PC-3 (cell line): ENCODE measurements around the gene IL16. TPM values are rescaled to one million over a fixed set of nuclear protein-coding genes. Genes with fewer than 3 reads are reported as not detected.

ENCODE experiments used
- ATAC-seq: fragments of 200-7000 bp; cut with Tn5 transposase; 2 replicates; pipeline ENCODE4 v1.9.1; 2020; ENCODE audit warnings: mild to moderate bottlenecking, moderate library complexity
- BruUV-seq: library from RNA; stranded (reverse); fragments of 400-500 nt; replicated peaks from 2 replicates; lab custom pipeline; 2021; lab: Mats Ljungman, UMichigan
- CTCF ChIA-PET: fragments of 300-600 bp; sonication (Branson Sonifier 250); formaldehyde crosslinking; loops from one replicate; lab custom pipeline; 2022; ENCODE audit warnings: antibody characterized with exemption; lab: Charles Lee
- POLR2A ChIA-PET: fragments of 300-600 bp; sonication (Branson Sonifier 250); formaldehyde crosslinking; loops from one replicate; lab custom pipeline; 2022; ENCODE audit warnings: antibody characterized with exemption; ENCODE audit not compliant: unreplicated experiment; lab: Charles Lee
- DNase-seq: peaks from one replicate; pipeline ENCODE4 v3.0.0-alpha.2; 2015
- H2AFZ ChIP-seq: fragments of 300-600 bp; sonication (generic); 2 replicates; pipeline ENCODE4 v1.6.0; 2016; ENCODE audit warnings: antibody characterized with exemption, low read length
- H3F3A ChIP-seq: fragments of 300-600 bp; sonication (generic); one replicate; pipeline ENCODE4 v1.6.0; 2017; ENCODE audit warnings: antibody characterized with exemption, low read length, control low read depth, mild to moderate bottlenecking; ENCODE audit not compliant: unreplicated experiment
- H3K27ac ChIP-seq: fragments of 300-600 bp; sonication (generic); 2 replicates; pipeline ENCODE4 v1.5.1; 2016; ENCODE audit warnings: mild to moderate bottlenecking, low read length
- H3K27me3 ChIP-seq: fragments of 300-600 bp; sonication (generic); 2 replicates; pipeline ENCODE4 v1.6.1; 2016; ENCODE audit warnings: low read length, mixed read lengths
- H3K36me3 ChIP-seq: fragments of 300-600 bp; sonication (generic); 2 replicates; pipeline ENCODE4 v1.6.1; 2016; ENCODE audit warnings: low read depth, mixed run types, low read length, mixed read lengths
- H3K4me1 ChIP-seq: fragments of 300-600 bp; sonication (generic); 2 replicates; pipeline ENCODE4 v1.5.1; 2016; ENCODE audit warnings: low read length; ENCODE audit not compliant: insufficient read depth
- H3K4me2 ChIP-seq: fragments of 300-600 bp; sonication (generic); 2 replicates; pipeline ENCODE4 v1.6.0; 2016; ENCODE audit warnings: low read length
- H3K4me3 ChIP-seq: fragments of 300-600 bp; sonication (generic); 2 replicates; pipeline ENCODE4 v1.5.1; 2016; ENCODE audit warnings: mild to moderate bottlenecking, low read length, mixed read lengths
- H3K79me2 ChIP-seq: fragments of 300-600 bp; sonication (generic); 2 replicates; pipeline ENCODE4 v1.6.1; 2017; ENCODE audit warnings: low read length, mixed read lengths
- H3K9ac ChIP-seq: fragments of 300-600 bp; sonication (generic); 2 replicates; pipeline ENCODE4 v1.6.0; 2016; ENCODE audit warnings: mild to moderate bottlenecking, low read length
- H3K9me2 ChIP-seq: fragments of 300-600 bp; sonication (generic); replicated peaks from 2 replicates; pipeline ENCODE4 v1.6.1; 2016; ENCODE audit warnings: mixed run types, low read length, mixed read lengths
- H3K9me3 ChIP-seq: fragments of 300-600 bp; sonication (generic); 2 replicates; pipeline ENCODE4 v1.6.1; 2016; ENCODE audit warnings: low read length, mixed read lengths
- H4K20me1 ChIP-seq: fragments of 300-600 bp; sonication (generic); 2 replicates; pipeline ENCODE4 v1.6.1; 2016; ENCODE audit warnings: low read length, mixed read lengths
- EZH2 ChIP-seq: fragments of 300-600 bp; sonication (generic); IDR thresholded peaks from one replicate; pipeline ENCODE4 v1.6.1; 2017; ENCODE audit warnings: antibody characterized with exemption, mild to moderate bottlenecking, low read length; ENCODE audit not compliant: unreplicated experiment
- EZH2phosphoT487 ChIP-seq: fragments of 300-600 bp; sonication (generic); IDR thresholded peaks from 2 replicates; pipeline ENCODE4 v1.6.1; 2018; ENCODE audit warnings: mild to moderate bottlenecking, antibody characterized with exemption, low read length, borderline replicate concordance
- intact Hi-C: fragments of 100-400 bp; cut with micrococcal nuclease; formaldehyde crosslinking; loops from 2 replicates; pipeline ENCODE4 v1.9.0; 2023
- total RNA-seq: library from RNA; depleted of rRNA; stranded (reverse); fragments of >200 nt; gene quantifications from 2 replicates; pipeline ENCODE4 v1.2.3, GENCODE V29; 2014
- TF ChIP-seq, protein P1 (sequence below): fragments of 300-600 bp; sonication (generic); conservative IDR thresholded peaks from 2 replicates; pipeline ENCODE4 v1.5.1; 2017; ENCODE audit warnings: antibody characterized with exemption, low read depth, mild to moderate bottlenecking, low read length

The IL16 gene
- total RNA-seq, 1 experiment from 2014 or later: 0.04 TPM

DNA sequence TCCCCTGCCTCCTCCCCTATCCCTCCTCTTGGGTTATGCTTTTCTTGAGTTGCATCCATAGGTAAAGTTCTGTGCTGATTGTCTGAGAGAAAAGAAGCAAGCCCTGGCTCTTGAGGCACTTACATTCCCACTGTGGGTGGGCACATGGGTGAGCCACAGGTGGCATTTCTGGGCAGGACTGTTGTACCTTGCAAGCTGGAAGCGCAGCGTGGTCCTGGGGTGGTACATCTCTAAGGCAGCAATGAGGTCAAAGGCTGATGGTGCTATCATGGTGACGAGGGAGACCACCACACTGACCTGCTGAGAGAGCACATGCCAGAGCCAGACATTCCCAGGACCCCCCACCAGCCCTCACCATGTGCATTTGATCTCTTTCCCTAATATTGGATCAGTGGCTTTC is 152.6 kb downstream of the IL16 start:
- H3K27me3 ChIP-seq: no peaks in the 10 kb centered on the region
- no peak overlapping the region for H3K27ac ChIP-seq
- no peaks in the 10 kb centered on the region for H3K79me2 ChIP-seq
- no peak overlapping the region for H2AFZ ChIP-seq
- intact Hi-C loops: no loop called here
- H3K9me2 ChIP-seq: no peaks in the 10 kb centered on the region
- H3K9ac ChIP-seq: no peak overlapping the region
- no peaks in the 10 kb centered on the region for H4K20me1 ChIP-seq
- ATAC-seq (no peak), DNase-seq (no peak)
- BruUV-seq: no TSS peak
- no peaks in the 10 kb centered on the region for H3K36me3 ChIP-seq
- TF ChIP-seq, protein P1, sequence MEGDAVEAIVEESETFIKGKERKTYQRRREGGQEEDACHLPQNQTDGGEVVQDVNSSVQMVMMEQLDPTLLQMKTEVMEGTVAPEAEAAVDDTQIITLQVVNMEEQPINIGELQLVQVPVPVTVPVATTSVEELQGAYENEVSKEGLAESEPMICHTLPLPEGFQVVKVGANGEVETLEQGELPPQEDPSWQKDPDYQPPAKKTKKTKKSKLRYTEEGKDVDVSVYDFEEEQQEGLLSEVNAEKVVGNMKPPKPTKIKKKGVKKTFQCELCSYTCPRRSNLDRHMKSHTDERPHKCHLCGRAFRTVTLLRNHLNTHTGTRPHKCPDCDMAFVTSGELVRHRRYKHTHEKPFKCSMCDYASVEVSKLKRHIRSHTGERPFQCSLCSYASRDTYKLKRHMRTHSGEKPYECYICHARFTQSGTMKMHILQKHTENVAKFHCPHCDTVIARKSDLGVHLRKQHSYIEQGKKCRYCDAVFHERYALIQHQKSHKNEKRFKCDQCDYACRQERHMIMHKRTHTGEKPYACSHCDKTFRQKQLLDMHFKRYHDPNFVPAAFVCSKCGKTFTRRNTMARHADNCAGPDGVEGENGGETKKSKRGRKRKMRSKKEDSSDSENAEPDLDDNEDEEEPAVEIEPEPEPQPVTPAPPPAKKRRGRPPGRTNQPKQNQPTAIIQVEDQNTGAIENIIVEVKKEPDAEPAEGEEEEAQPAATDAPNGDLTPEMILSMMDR: no peak
- TF ChIP-seq EZH2phosphoT487: no peak
- TF ChIP-seq EZH2: no peak
- no peak overlapping the region for H3K4me3 ChIP-seq
- no peaks in the 10 kb centered on the region for H3F3A ChIP-seq
- H3K4me2 ChIP-seq: no peak overlapping the region
- POLR2A ChIA-PET: no interaction called here
- H3K4me1 ChIP-seq: no peaks in the 10 kb centered on the region
- CTCF ChIA-PET: no interaction called here
- no peaks in the 10 kb centered on the region for H3K9me3 ChIP-seq

DNA sequence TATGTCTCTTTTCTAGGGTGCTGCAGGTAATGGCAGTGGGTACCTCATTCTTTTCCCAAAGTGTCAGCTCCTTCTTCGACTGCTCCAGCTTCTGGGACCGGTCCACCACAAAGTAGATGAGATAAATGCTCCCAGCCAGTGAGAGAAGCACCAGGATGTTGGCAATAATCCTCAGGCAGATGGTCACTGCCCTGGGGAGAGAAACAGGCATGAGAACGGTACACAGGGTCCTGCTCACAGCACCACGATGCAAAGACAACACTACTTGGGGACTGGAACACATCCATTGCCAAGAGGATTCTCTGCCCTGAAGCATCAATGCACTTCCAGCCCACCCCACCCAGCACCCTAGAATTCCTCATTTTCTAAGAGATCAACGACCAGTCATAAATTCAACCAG is 155.0 kb downstream of the IL16 start:
- H3K9ac ChIP-seq: no peak overlapping the region
- ChIA-PET POLR2A (no interaction called here), CTCF (no interaction called here)
- no peak overlapping the region for H2AFZ ChIP-seq
- no peak for ATAC-seq
- H3K27me3 ChIP-seq: peaks cover 6% of the 10 kb centered on the region; the same call in 1 of the 2 replicates
- no TSS peak for BruUV-seq
- H3F3A ChIP-seq: no peaks in the 10 kb centered on the region
- no peak overlapping the region for H3K4me3 ChIP-seq
- H3K36me3 ChIP-seq: no peaks in the 10 kb centered on the region
- no peaks in the 10 kb centered on the region for H3K79me2 ChIP-seq
- no peaks in the 10 kb centered on the region for H3K9me3 ChIP-seq
- no peak overlapping the region for H3K27ac ChIP-seq
- H4K20me1 ChIP-seq: no peaks in the 10 kb centered on the region
- no peaks in the 10 kb centered on the region for H3K4me1 ChIP-seq
- no peaks in the 10 kb centered on the region for H3K9me2 ChIP-seq
- no peak for TF ChIP-seq EZH2
- TF ChIP-seq, protein P1: no peak
- no peak for TF ChIP-seq EZH2phosphoT487
- no peak for DNase-seq
- intact Hi-C loops: no loop called here
- no peak overlapping the region for H3K4me2 ChIP-seq

DNA sequence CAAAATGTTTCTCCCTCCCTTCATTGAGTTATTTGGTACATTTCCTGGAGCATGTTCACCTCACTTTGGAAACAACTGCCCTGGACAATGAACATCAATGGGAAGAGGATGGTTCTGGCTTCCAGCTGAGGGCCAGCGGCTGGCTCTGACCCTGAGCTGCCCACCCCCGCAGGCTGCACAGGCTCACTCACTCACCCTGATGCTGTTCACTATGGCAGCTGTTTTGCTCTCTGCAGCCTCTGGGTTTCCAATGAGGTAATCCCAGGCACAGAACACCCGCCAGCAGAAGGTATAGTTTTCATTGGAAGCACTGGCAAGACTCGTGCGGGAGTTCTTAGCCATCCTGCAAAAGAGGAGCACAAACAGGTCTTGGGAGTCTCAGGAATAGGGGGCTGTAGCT is 159.6 kb downstream of the IL16 start:
- BruUV-seq: no TSS peak
- DNase-seq (no peak), ATAC-seq (no peak)
- ChIA-PET POLR2A (no interaction called here), CTCF (no interaction called here)
- intact Hi-C loops: no loop called here
- no peaks in the 10 kb centered on the region for H4K20me1 ChIP-seq
- no peak overlapping the region for H3K9ac ChIP-seq
- no peak overlapping the region for H3K4me2 ChIP-seq
- H3K4me3 ChIP-seq: no peak overlapping the region
- no peaks in the 10 kb centered on the region for H3F3A ChIP-seq
- H3K9me3 ChIP-seq: no peaks in the 10 kb centered on the region
- no peaks in the 10 kb centered on the region for H3K9me2 ChIP-seq
- H3K36me3 ChIP-seq: no peaks in the 10 kb centered on the region
- H3K27me3 ChIP-seq: peaks cover 19% of the 10 kb centered on the region
- no peak overlapping the region for H3K27ac ChIP-seq
- H2AFZ ChIP-seq: no peak overlapping the region
- no peak for TF ChIP-seq EZH2
- TF ChIP-seq, protein P1: no peak
- TF ChIP-seq EZH2phosphoT487: no peak
- no peaks in the 10 kb centered on the region for H3K79me2 ChIP-seq
- H3K4me1 ChIP-seq: no peaks in the 10 kb centered on the region
